Measurements from ENCODE around the gene NAA20.

The NAA20 gene

GRCh38 chr20:20076297-20077065 lies 59.3 kb downstream of the NAA20 start:
- DNase-seq (ENCODE audit: low read depth), result no peak

- DNase-seq (ENCODE audit: low read depth), result no peak
These were observed 60.9 kb downstream of the NAA20 start for GRCh38 chr20:20078041-20078440.

- no peak for DNase-seq (ENCODE audit: low read depth)
These were observed 62.1 kb downstream of the NAA20 start for GRCh38 chr20:20079102-20079784.

Measured in stimulated activated CD4-positive, alpha-beta T cell treated with anti-CD3 and anti-CD28 coated beads, Interleukin-2, amount 100 ng/mL, for 4 hours (primary cell).